ENCODE results near the gene COX14.

GRCh38 chr12:50073206-50073605 lies 38.8 kb upstream of the COX14 start:
- TF ChIP-seq CTCF (IDR thresholded peaks at IDR 0.05; ENCODE audit: insufficient read depth, low read depth, low read length), result no peak
- TF ChIP-seq EZH2 (IDR thresholded peaks at IDR 0.05; ENCODE audit: insufficient read depth, low read length), result no peak
